H54 (cell line): ENCODE results near the gene CD244.
"Not testable (repeated sequence)": the region's sequence is repeated elsewhere in the genome, so short reads cannot be mapped to it uniquely, and the experiment has no call there.

Experiments
- DNase-seq: peaks from one replicate; pipeline ENCODE4 v3.0.0; 2011; ENCODE audit warnings: low spot score, mixed read lengths; ENCODE audit not compliant: insufficient read length
- FAIRE-seq: peaks from 3 replicates; lab custom pipeline; 2011; peaks lifted over from hg19 to GRCh38; lab: Jason Lieb, UNC
- POLR2A ChIP-seq: IDR thresholded peaks from 2 replicates; pipeline ENCODE4 v1.6.1; 2011; ENCODE audit warnings: low read depth, mild to moderate bottlenecking, low read length

CD244 gene

GRCh38 chr1:160801836-160802580 is 60.7 kb downstream of the CD244 start:
- DNase-seq (no peak), FAIRE-seq (no peak)
- TF ChIP-seq POLR2A: no peak

GRCh38 chr1:160800645-160801408 is 61.9 kb downstream of the CD244 start:
- TF ChIP-seq POLR2A: no peak
- DNase-seq: no peak
- FAIRE-seq: no peak

GRCh38 chr1:160800142-160800541 is 62.5 kb downstream of the CD244 start:
- DNase-seq (no peak), FAIRE-seq (no peak)
- TF ChIP-seq POLR2A: no peak

GRCh38 chr1:160799641-160800040 is 63.0 kb downstream of the CD244 start:
- DNase-seq: no peak
- FAIRE-seq: no peak
- no peak for TF ChIP-seq POLR2A

- FAIRE-seq (no peak), DNase-seq (no peak)
- no peak for TF ChIP-seq POLR2A
Observed at GRCh38 chr1:160798439-160798838, 64.2 kb downstream of the CD244 start.

- FAIRE-seq (no peak), DNase-seq (no peak)
- no peak for TF ChIP-seq POLR2A
Observed at GRCh38 chr1:160797861-160798273, 64.8 kb downstream of the CD244 start.

- FAIRE-seq: no peak
- DNase-seq: no peak
- TF ChIP-seq POLR2A: no peak
Observed at GRCh38 chr1:160797271-160797709, 65.4 kb downstream of the CD244 start.

GRCh38 chr1:160795951-160796383 is 66.7 kb downstream of the CD244 start, which contains the start of gene LY9:
LY9 (plus strand) TSS chr1:160796174; CDS start chr1:160796188, 14 bp downstream.
- no peak for FAIRE-seq
- no peak for TF ChIP-seq POLR2A

GRCh38 chr1:160794376-160794775 is 68.3 kb downstream of the CD244 start:
- TF ChIP-seq POLR2A: no peak
- no peak for FAIRE-seq

More at GRCh38 chr1:160795951-160796383, 66.7 kb downstream of the CD244 start, which contains the start of gene LY9:
- DNase-seq: no peak

GRCh38 chr1:160789702-160790611 is 72.7 kb downstream of the CD244 start:
- FAIRE-seq: no peak
- DNase-seq: no peak

More at GRCh38 chr1:160794376-160794775, 68.3 kb downstream of the CD244 start:
- DNase-seq: no peak

GRCh38 chr1:160789051-160789701 is 73.5 kb downstream of the CD244 start:
- no peak for DNase-seq
- no peak for FAIRE-seq
- no peak for TF ChIP-seq POLR2A

More at GRCh38 chr1:160789702-160790611, 72.7 kb downstream of the CD244 start:
- no peak for TF ChIP-seq POLR2A

GRCh38 chr1:160782988-160783765 is 79.5 kb downstream of the CD244 start:
- not testable (repeated sequence) for DNase-seq, FAIRE-seq
